ENCODE data around the gene NAPG. TPM values are rescaled to one million over a fixed set of nuclear protein-coding genes. Genes with fewer than 3 reads are reported as not detected.
"Not testable (repeated sequence)": the region's sequence is repeated elsewhere in the genome, so short reads cannot be mapped to it uniquely, and the experiment has no call there.

The NAPG gene
- total and polyA plus RNA-seq, 7 donors: 15.0 to 43.5 (median 33.7) TPM

DNA sequence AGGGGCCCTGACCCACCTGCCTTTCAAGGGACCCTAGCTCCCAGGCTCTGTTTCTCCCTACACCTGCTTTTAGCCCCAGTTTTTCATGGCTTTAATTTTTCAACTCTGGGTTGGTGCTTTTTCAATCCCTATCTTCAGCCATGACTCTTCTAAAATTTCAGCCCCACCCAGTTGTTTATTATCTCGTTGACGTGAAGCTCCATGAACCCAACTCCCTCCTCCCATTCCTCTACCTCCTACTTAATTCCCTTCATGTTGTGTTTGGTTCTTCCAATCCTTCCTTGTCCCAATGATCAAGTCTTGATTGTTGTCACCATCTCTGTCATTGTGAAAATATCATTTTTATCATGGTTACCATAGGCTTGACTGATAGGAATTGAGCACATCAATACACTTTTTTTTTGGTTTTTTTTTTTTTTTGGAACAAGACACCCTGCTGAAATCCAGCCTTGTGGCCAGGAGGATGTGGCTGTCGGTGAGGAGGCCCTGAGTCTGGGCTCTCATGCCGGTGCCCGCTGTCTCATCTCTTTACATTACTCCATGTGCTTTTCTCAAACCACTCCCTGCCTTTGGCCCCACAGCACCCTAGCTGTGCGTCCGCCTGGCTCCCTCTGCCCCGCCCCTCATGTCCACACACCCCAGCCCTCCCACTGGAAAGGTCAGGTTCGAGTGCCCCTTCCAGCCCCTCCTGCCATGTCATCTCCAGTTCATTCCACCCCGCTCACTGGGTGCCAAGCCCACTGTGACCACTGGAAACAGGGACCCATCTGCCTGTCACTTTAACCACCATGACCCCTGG lies 39.3 kb downstream of the NAPG start:
- no peak overlapping the region for H3K4me3 ChIP-seq
- peaks cover 0 to 7% (median 2%) of the 10 kb centered on the region in 4 donors for H3K4me1 ChIP-seq
- no peak overlapping the region for H3K27ac ChIP-seq
- WGBS, 2 donors: 81 to 91% methylated on average over 10 of the region's 10 CpGs
- H3K9me3 ChIP-seq: no peaks in the 10 kb centered on the region
- no peak for DNase-seq
- H3K36me3 ChIP-seq: no peaks in the 10 kb centered on the region
- TF ChIP-seq EP300 (IDR thresholded peaks at IDR 0.05) (no peak), POLR2AphosphoS5 (IDR thresholded peaks at IDR 0.05) (no peak), POLR2A (IDR thresholded peaks at IDR 0.05) (no peak)
- TF ChIP-seq, protein P1, sequence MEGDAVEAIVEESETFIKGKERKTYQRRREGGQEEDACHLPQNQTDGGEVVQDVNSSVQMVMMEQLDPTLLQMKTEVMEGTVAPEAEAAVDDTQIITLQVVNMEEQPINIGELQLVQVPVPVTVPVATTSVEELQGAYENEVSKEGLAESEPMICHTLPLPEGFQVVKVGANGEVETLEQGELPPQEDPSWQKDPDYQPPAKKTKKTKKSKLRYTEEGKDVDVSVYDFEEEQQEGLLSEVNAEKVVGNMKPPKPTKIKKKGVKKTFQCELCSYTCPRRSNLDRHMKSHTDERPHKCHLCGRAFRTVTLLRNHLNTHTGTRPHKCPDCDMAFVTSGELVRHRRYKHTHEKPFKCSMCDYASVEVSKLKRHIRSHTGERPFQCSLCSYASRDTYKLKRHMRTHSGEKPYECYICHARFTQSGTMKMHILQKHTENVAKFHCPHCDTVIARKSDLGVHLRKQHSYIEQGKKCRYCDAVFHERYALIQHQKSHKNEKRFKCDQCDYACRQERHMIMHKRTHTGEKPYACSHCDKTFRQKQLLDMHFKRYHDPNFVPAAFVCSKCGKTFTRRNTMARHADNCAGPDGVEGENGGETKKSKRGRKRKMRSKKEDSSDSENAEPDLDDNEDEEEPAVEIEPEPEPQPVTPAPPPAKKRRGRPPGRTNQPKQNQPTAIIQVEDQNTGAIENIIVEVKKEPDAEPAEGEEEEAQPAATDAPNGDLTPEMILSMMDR (IDR thresholded peaks at IDR 0.05): no peak
- H3K27me3 ChIP-seq: no peaks in the 10 kb centered on the region
- intact Hi-C loops (cut with DNase I): loop anchor here (5.0 kb wide), 2 partner anchors 587 to 987 kb away; no protein-coding TSS in a partner anchor

GRCh38 chr18:10565835-10566234 lies 40.0 kb downstream of the NAPG start:
- H3K27me3 ChIP-seq: no peaks in the 10 kb centered on the region
- DNase-seq: no peak
- 84 to 91% methylated on average over 5 of the region's 5 CpGs for WGBS, 2 donors
- H3K9me3 ChIP-seq: no peaks in the 10 kb centered on the region
- intact Hi-C loops (cut with DNase I): no loop called here
- H3K4me1 ChIP-seq: no peaks in the 10 kb centered on the region
- no peaks in the 10 kb centered on the region for H3K36me3 ChIP-seq
- no peak overlapping the region for H3K4me3 ChIP-seq
- TF ChIP-seq POLR2A (IDR thresholded peaks at IDR 0.05) (no peak), POLR2AphosphoS5 (IDR thresholded peaks at IDR 0.05) (no peak), EP300 (IDR thresholded peaks at IDR 0.05) (no peak)
- TF ChIP-seq, protein P1 (IDR thresholded peaks at IDR 0.05): no peak
- H3K27ac ChIP-seq: no peak overlapping the region

GRCh38 chr18:10566390-10566789 lies 40.6 kb downstream of the NAPG start:
- Histone ChIP-seq H3K27ac (no peak overlapping the region), H3K36me3 (no peaks in the 10 kb centered on the region), H3K4me1 (no peaks in the 10 kb centered on the region), H3K9me3 (no peaks in the 10 kb centered on the region), H3K4me3 (no peak overlapping the region), H3K27me3 (no peaks in the 10 kb centered on the region)
- no peak for DNase-seq
- 91% methylated on average over 3 of the region's 3 CpGs for WGBS, 2 donors
- intact Hi-C loops (cut with DNase I): no loop called here
- TF ChIP-seq POLR2AphosphoS5 (IDR thresholded peaks at IDR 0.05) (no peak), EP300 (IDR thresholded peaks at IDR 0.05) (no peak), POLR2A (IDR thresholded peaks at IDR 0.05) (no peak)
- TF ChIP-seq, protein P1 (IDR thresholded peaks at IDR 0.05): no peak

GRCh38 chr18:10569941-10570340 lies 44.1 kb downstream of the NAPG start:
- DNase-seq; H3K4me3 ChIP-seq; intact Hi-C loops (cut with DNase I); H3K9me3 ChIP-seq; H3K27me3 ChIP-seq; H3K27ac ChIP-seq; H3K4me1 ChIP-seq; H3K36me3 ChIP-seq: not testable (repeated sequence)
- 85 to 90% methylated on average over 5 of the region's 5 CpGs for WGBS, 2 donors

GRCh38 chr18:10570622-10571021 lies 44.8 kb downstream of the NAPG start:
- WGBS, 2 donors: 94 to 96% methylated on average over 1 of the region's 1 CpG
- no peak overlapping the region for H3K4me3 ChIP-seq
- no peak for DNase-seq
- intact Hi-C loops (cut with DNase I): no loop called here
- no peaks in the 10 kb centered on the region for H3K27me3 ChIP-seq
- H3K36me3 ChIP-seq: no peaks in the 10 kb centered on the region
- no peaks in the 10 kb centered on the region for H3K4me1 ChIP-seq
- TF ChIP-seq POLR2AphosphoS5 (IDR thresholded peaks at IDR 0.05) (no peak), EP300 (IDR thresholded peaks at IDR 0.05) (no peak), POLR2A (IDR thresholded peaks at IDR 0.05) (no peak)
- TF ChIP-seq, protein P1 (IDR thresholded peaks at IDR 0.05): no peak
- no peak overlapping the region for H3K27ac ChIP-seq
- no peaks in the 10 kb centered on the region for H3K9me3 ChIP-seq
